SU-DHL-6 (cell line): ENCODE measurements around the gene DMXL1.

Experiments used
- EZH2phosphoT487 ChIP-seq: fragments of 200-600 bp; sonication (generic), shearing (Covaris generic); conservative IDR thresholded peaks from 2 replicates; pipeline ENCODE4 v1.6.1; 2018; ENCODE audit warnings: mild to moderate bottlenecking, antibody characterized with exemption, low read length, moderate library complexity, mixed read lengths
- TF ChIP-seq, protein P1 (sequence below): fragments of 200-600 bp; sonication (generic); IDR thresholded peaks from one replicate; pipeline ENCODE4 v1.5.1; 2017; ENCODE audit warnings: antibody characterized with exemption, mild to moderate bottlenecking, low read length, moderate library complexity; ENCODE audit not compliant: insufficient read depth, poor library complexity, severe bottlenecking

DNA sequence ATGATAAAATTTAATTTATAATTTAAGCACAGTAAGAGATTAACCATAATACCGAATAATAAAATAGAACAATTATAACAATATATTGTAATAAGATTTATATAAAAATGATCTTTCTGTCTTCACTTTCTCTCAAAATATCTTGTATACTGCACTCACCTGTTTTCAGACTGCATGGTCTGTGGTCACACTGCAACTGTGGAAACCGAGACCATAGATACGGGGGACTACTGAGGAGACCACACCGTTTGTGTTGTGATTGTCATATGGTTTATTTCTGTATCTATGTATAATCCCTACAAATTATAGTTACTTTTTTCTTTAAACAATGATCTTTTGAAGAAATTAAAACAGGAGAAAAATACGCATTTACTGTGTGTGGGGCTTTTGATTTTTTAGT, 206.1 kb downstream of the DMXL1 start:
- no peak for TF ChIP-seq EZH2phosphoT487
- TF ChIP-seq, protein P1, sequence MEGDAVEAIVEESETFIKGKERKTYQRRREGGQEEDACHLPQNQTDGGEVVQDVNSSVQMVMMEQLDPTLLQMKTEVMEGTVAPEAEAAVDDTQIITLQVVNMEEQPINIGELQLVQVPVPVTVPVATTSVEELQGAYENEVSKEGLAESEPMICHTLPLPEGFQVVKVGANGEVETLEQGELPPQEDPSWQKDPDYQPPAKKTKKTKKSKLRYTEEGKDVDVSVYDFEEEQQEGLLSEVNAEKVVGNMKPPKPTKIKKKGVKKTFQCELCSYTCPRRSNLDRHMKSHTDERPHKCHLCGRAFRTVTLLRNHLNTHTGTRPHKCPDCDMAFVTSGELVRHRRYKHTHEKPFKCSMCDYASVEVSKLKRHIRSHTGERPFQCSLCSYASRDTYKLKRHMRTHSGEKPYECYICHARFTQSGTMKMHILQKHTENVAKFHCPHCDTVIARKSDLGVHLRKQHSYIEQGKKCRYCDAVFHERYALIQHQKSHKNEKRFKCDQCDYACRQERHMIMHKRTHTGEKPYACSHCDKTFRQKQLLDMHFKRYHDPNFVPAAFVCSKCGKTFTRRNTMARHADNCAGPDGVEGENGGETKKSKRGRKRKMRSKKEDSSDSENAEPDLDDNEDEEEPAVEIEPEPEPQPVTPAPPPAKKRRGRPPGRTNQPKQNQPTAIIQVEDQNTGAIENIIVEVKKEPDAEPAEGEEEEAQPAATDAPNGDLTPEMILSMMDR: no peak
